Central memory CD8-positive, alpha-beta T cell (primary cell): Measurements from ENCODE around the gene SMC5.
"Not testable (repeated sequence)": the region's sequence is repeated elsewhere in the genome, so short reads cannot be mapped to it uniquely, and the experiment has no call there.

Source experiments
- ATAC-seq: fragments of 150-1000 bp; cut with Tn5 transposase; replicated peaks from 2 replicates; pipeline ENCODE4 v1.10.0; 2022; ENCODE audit warnings: mild to moderate bottlenecking, moderate FRiP score, moderate number of reproducible peaks; ENCODE audit not compliant: poor library complexity, severe bottlenecking; ENCODE audit errors: extremely low read depth
- DNase-seq, 2 donors: peaks; one replicate each; pipeline ENCODE4 v3.0.0; 2021; ENCODE audit warnings: low spot score in 2 of 2
- H3K27ac Mint-ChIP-seq: one replicate; pipeline ENCODE4 v1.8.0; 2022; ENCODE audit warnings: low read depth, mild to moderate bottlenecking, moderate library complexity, mixed read lengths
- H3K27me3 Mint-ChIP-seq: one replicate; pipeline ENCODE4 v1.8.0; 2022; ENCODE audit warnings: mixed read lengths
- H3K36me3 Mint-ChIP-seq: one replicate; pipeline ENCODE4 v1.8.0; 2022; ENCODE audit warnings: mild to moderate bottlenecking, moderate library complexity, mixed read lengths; ENCODE audit not compliant: insufficient read depth
- H3K4me1 Mint-ChIP-seq: one replicate; pipeline ENCODE4 v1.8.0; 2022; ENCODE audit warnings: mixed read lengths
- H3K4me3 Mint-ChIP-seq: one replicate; pipeline ENCODE4 v1.8.0; 2022; ENCODE audit warnings: mild to moderate bottlenecking, moderate library complexity, mixed read lengths
- H3K9me3 Mint-ChIP-seq: one replicate; pipeline ENCODE4 v1.8.0; 2022; ENCODE audit warnings: mixed read lengths

The SMC5 gene

GRCh38 chr9:70324963-70325362, 66.2 kb downstream of the SMC5 start:
- ATAC-seq, result no peak
- no peak for DNase-seq
- Mint-ChIP-seq H3K4me1 (peaks cover 6% of the 10 kb centered on the region), H3K27me3 (no peaks in the 10 kb centered on the region), H3K27ac (peak overlapping the region; percentile 50), H3K4me3 (no peak overlapping the region), H3K9me3 (no peaks in the 10 kb centered on the region), H3K36me3 (peaks cover 45% of the 10 kb centered on the region)

- peaks cover 32% of the 10 kb centered on the region for H3K36me3 Mint-ChIP-seq
- not testable (repeated sequence) for H3K9me3 Mint-ChIP-seq, ATAC-seq, H3K4me1 Mint-ChIP-seq, H3K27me3 Mint-ChIP-seq, H3K27ac Mint-ChIP-seq, H3K4me3 Mint-ChIP-seq, DNase-seq
Observed at GRCh38 chr9:70328625-70329024, 69.8 kb downstream of the SMC5 start.

- no peak overlapping the region for H3K4me3 Mint-ChIP-seq
- H3K4me1 Mint-ChIP-seq, result no peaks in the 10 kb centered on the region
- DNase-seq, result no peak
- H3K36me3 Mint-ChIP-seq, result peaks cover 7% of the 10 kb centered on the region
- H3K9me3 Mint-ChIP-seq, result no peaks in the 10 kb centered on the region
- no peak overlapping the region for H3K27ac Mint-ChIP-seq
- ATAC-seq, result no peak
- H3K27me3 Mint-ChIP-seq, result no peaks in the 10 kb centered on the region
Observed at GRCh38 chr9:70340572-70340971, 81.8 kb downstream of the SMC5 start.

GRCh38 chr9:70347046-70347445, 88.3 kb downstream of the SMC5 start:
- Mint-ChIP-seq H3K36me3 (peaks cover 22% of the 10 kb centered on the region), H3K4me1 (no peaks in the 10 kb centered on the region), H3K27ac (peak overlapping the region; percentile 41), H3K27me3 (no peaks in the 10 kb centered on the region), H3K9me3 (no peaks in the 10 kb centered on the region), H3K4me3 (no peak overlapping the region)
- no peak for ATAC-seq
- DNase-seq, result no peak

GRCh38 chr9:70352356-70352755, 93.6 kb downstream of the SMC5 start:
- Mint-ChIP-seq H3K27me3 (no peaks in the 10 kb centered on the region), H3K27ac (no peak overlapping the region), H3K36me3 (peaks cover 20% of the 10 kb centered on the region), H3K9me3 (no peaks in the 10 kb centered on the region), H3K4me1 (no peaks in the 10 kb centered on the region), H3K4me3 (no peak overlapping the region)
- ATAC-seq, result no peak
- no peak for DNase-seq

- Mint-ChIP-seq H3K4me1 (no peaks in the 10 kb centered on the region), H3K4me3 (no peak overlapping the region), H3K9me3 (no peaks in the 10 kb centered on the region), H3K27me3 (no peaks in the 10 kb centered on the region), H3K36me3 (peaks cover 18% of the 10 kb centered on the region), H3K27ac (no peak overlapping the region)
- no peak for DNase-seq
- no peak for ATAC-seq
Observed at GRCh38 chr9:70352802-70353201, 94.0 kb downstream of the SMC5 start.

GRCh38 chr9:70355801-70356200, 97.0 kb downstream of the SMC5 start:
- H3K9me3 Mint-ChIP-seq, result no peaks in the 10 kb centered on the region
- no peak overlapping the region for H3K4me3 Mint-ChIP-seq
- DNase-seq, result no peak
- H3K27me3 Mint-ChIP-seq, result no peaks in the 10 kb centered on the region
- no peaks in the 10 kb centered on the region for H3K4me1 Mint-ChIP-seq
- ATAC-seq, result no peak
- peak overlapping the region; percentile 4 for H3K27ac Mint-ChIP-seq
- peaks cover 5% of the 10 kb centered on the region for H3K36me3 Mint-ChIP-seq

- Mint-ChIP-seq H3K27me3 (no peaks in the 10 kb centered on the region), H3K36me3 (no peaks in the 10 kb centered on the region), H3K4me1 (no peaks in the 10 kb centered on the region), H3K9me3 (no peaks in the 10 kb centered on the region), H3K4me3 (no peak overlapping the region), H3K27ac (no peak overlapping the region)
- no peak for ATAC-seq
- DNase-seq, result no peak
Observed at GRCh38 chr9:70362952-70363351, 104.2 kb downstream of the SMC5 start.

- Mint-ChIP-seq H3K27ac (no peak overlapping the region), H3K9me3 (no peaks in the 10 kb centered on the region), H3K4me3 (no peak overlapping the region), H3K27me3 (no peaks in the 10 kb centered on the region), H3K4me1 (no peaks in the 10 kb centered on the region), H3K36me3 (no peaks in the 10 kb centered on the region)
- no peak for ATAC-seq
- DNase-seq, result no peak
Observed at GRCh38 chr9:70363760-70364159, 105.0 kb downstream of the SMC5 start.

- H3K4me3 Mint-ChIP-seq, result no peak overlapping the region
- ATAC-seq, result no peak
Observed at GRCh38 chr9:70367305-70367930, 108.6 kb downstream of the SMC5 start.

GRCh38 chr9:70374962-70375618, 116.3 kb downstream of the SMC5 start:
- ATAC-seq (no peak), DNase-seq (no peak)
- Mint-ChIP-seq H3K27me3 (no peaks in the 10 kb centered on the region), H3K4me1 (no peaks in the 10 kb centered on the region), H3K4me3 (no peak overlapping the region), H3K27ac (no peak overlapping the region), H3K9me3 (no peaks in the 10 kb centered on the region), H3K36me3 (no peaks in the 10 kb centered on the region)

More at GRCh38 chr9:70367305-70367930, 108.6 kb downstream of the SMC5 start:
- no peak for DNase-seq
- Mint-ChIP-seq H3K27ac (no peak overlapping the region), H3K27me3 (no peaks in the 10 kb centered on the region), H3K4me1 (no peaks in the 10 kb centered on the region), H3K9me3 (no peaks in the 10 kb centered on the region), H3K36me3 (no peaks in the 10 kb centered on the region)

- no peak overlapping the region for H3K27ac Mint-ChIP-seq
- H3K9me3 Mint-ChIP-seq, result no peaks in the 10 kb centered on the region
- DNase-seq (no peak), ATAC-seq (no peak)
- peaks cover 25% of the 10 kb centered on the region for H3K4me1 Mint-ChIP-seq
- H3K4me3 Mint-ChIP-seq, result no peak overlapping the region
- peaks cover 25% of the 10 kb centered on the region for H3K36me3 Mint-ChIP-seq
- no peaks in the 10 kb centered on the region for H3K27me3 Mint-ChIP-seq
Observed at GRCh38 chr9:70382046-70382708, 123.4 kb downstream of the SMC5 start.
